ES-I3 (cell line): ENCODE measurements around the gene EGLN1.

Experiments
- H3K36me3 ChIP-seq: 2 replicates; pipeline ENCODE4 v1.6.1; 2013; ENCODE audit warnings: mild to moderate bottlenecking, low read length, control low read depth, moderate library complexity; ENCODE audit not compliant: insufficient read depth
- H3K4me1 ChIP-seq: 2 replicates; pipeline ENCODE4 v1.6.1; 2013; ENCODE audit warnings: mild to moderate bottlenecking, control low read depth, low read length; ENCODE audit not compliant: insufficient read depth
- H3K9ac ChIP-seq: 2 replicates; pipeline ENCODE4 v1.6.1; 2013; ENCODE audit warnings: low read depth, mild to moderate bottlenecking, low read length, moderate library complexity
- H3K9me3 ChIP-seq: 2 replicates; pipeline ENCODE4 v1.6.1; 2013; ENCODE audit warnings: mild to moderate bottlenecking, low read length, moderate library complexity; ENCODE audit not compliant: control insufficient read depth, insufficient read depth

EGLN1 gene

GRCh38 chr1:231417513-231417912 is 4.6 kb downstream of the EGLN1 start:
- Histone ChIP-seq H3K9ac (no peak overlapping the region), H3K4me1 (peaks cover 4% of the 10 kb centered on the region; the same call in 1 of the 2 replicates), H3K9me3 (no peaks in the 10 kb centered on the region), H3K36me3 (no peaks in the 10 kb centered on the region)

GRCh38 chr1:231416901-231417300 is 5.2 kb downstream of the EGLN1 start:
- Histone ChIP-seq H3K4me1 (peaks cover 4% of the 10 kb centered on the region; the same call in 1 of the 2 replicates), H3K36me3 (no peaks in the 10 kb centered on the region), H3K9ac (no peak overlapping the region), H3K9me3 (no peaks in the 10 kb centered on the region)

GRCh38 chr1:231415018-231415583 is 7.0 kb downstream of the EGLN1 start:
- Histone ChIP-seq H3K4me1 (peaks cover 4% of the 10 kb centered on the region; the same call in 1 of the 2 replicates), H3K36me3 (no peaks in the 10 kb centered on the region), H3K9me3 (no peaks in the 10 kb centered on the region), H3K9ac (no peak overlapping the region)

GRCh38 chr1:231414260-231415016 is 7.6 kb downstream of the EGLN1 start:
- no peaks in the 10 kb centered on the region for H3K36me3 ChIP-seq
- H3K9me3 ChIP-seq: no peaks in the 10 kb centered on the region
- no peak overlapping the region for H3K9ac ChIP-seq
- no peaks in the 10 kb centered on the region; the same call in 1 of the 2 replicates for H3K4me1 ChIP-seq

DNA sequence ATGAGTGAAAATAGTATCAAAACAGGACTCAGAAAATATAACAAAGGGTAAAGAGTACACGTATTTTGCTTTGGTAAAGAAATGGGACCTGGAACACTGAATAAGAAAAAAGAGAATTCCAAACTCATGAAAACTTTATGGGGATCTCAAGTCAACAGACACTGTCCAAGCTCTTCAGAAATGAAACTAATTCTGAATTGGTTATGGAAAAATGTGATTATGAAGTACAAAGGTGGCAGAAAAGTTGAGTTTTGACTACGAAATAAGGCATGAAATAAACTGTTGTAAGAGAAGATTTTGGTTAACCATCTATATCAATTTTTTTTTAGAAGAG is 8.4 kb downstream of the EGLN1 start:
- no peak overlapping the region for H3K9ac ChIP-seq
- H3K4me1 ChIP-seq: no peaks in the 10 kb centered on the region
- H3K9me3 ChIP-seq: no peaks in the 10 kb centered on the region
- H3K36me3 ChIP-seq: no peaks in the 10 kb centered on the region

DNA sequence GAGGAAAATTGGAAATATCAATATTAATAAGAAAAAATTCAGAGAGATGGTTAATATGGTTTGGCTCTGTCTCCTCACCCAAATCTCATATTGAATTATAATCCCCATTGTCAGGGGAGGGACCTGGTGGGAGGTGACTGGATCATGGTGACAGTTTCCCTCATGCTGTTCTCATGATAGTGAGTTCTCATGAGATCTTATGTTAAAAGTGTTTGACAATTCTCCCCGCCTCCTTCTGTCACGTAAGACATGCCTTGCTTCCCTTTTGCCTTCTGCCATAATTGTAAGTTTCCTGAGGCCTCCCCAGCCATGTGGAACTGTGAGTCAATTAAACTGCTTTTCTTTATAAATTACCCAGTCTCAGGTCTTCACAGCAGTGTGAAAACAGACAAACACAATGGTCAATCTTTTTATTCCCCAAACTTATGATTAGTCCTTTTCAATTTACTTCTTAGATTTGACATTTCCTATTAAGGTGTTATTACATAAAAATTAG is 11.0 kb downstream of the EGLN1 start:
- Histone ChIP-seq H3K36me3 (no peaks in the 10 kb centered on the region), H3K9me3 (no peaks in the 10 kb centered on the region), H3K9ac (no peak overlapping the region), H3K4me1 (peaks cover 5% of the 10 kb centered on the region; the same call in 1 of the 2 replicates)

DNA sequence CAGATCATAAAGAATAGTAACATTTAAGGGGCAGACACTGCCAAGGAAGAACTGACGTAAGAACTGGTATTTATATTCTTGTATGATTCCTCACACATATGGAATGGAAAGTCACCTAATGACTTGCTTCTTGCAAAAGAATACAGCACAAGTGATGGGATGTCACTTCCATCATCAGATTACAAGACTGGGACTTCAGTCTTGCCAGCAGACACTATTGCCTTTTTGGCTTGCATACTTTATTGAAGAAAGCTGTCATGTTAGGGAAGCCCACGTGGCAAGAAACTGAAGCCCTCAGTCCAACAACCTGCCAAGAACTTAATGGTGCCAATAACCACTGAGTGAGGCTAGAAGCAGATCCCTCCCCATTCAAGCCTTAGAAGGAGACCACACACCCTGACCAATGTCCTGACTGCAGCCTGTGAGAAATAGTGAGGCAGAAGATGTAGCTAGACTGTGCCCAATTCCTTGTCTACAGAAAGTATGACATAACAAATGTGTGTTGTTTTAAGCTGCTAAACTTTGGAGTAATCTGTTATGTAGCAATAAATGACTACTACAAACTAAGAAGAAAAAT is 12.0 kb downstream of the EGLN1 start:
- H3K36me3 ChIP-seq: no peaks in the 10 kb centered on the region
- no peaks in the 10 kb centered on the region for H3K9me3 ChIP-seq
- H3K4me1 ChIP-seq: peaks cover 5% of the 10 kb centered on the region; the same call in 1 of the 2 replicates
- H3K9ac ChIP-seq: no peak overlapping the region

- no peak overlapping the region for H3K9ac ChIP-seq
- peaks cover 5% of the 10 kb centered on the region; the same call in 1 of the 2 replicates for H3K4me1 ChIP-seq
- no peaks in the 10 kb centered on the region for H3K9me3 ChIP-seq
- no peaks in the 10 kb centered on the region for H3K36me3 ChIP-seq
Observed at GRCh38 chr1:231408528-231409094, 13.5 kb downstream of the EGLN1 start.

DNA sequence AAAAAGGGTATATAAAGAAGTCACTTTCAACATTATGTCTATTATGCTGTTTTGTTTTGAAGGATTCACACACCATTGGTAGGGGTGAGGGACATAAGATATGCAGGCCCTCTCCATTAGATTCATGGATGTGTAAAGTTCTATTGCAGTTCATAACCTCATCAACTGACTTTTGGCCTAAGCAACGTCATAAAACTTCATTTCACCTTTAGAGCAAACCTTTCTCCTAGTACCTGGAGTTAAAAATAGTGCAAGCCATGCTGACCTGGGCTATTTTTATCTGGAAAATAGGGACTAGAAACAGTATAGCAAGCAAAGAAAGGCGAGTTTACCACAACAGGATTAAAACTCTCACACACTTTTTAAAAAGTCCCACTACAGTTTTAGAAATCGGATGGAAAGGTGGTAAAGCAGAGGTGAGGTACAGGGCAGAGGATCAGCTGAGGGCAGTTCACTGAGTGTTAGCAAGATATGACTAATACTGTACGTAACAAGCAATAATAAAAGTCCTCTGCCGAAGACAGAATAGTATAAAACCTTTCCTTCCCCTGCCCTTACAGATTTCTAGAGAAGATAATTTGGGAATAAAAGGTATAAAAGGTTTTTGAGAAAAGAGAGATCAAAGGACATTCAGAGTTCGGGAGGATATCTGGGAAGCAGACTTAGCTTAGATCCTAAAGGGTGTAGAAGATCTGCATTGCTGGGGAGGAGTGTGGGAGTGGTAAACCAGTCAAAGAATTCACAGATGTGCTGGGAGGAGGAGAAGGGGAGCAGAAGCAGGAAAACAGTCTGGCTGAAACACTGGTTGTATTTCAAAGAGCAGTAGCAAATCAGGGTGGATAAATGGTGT is 14.3 kb downstream of the EGLN1 start:
- Histone ChIP-seq H3K4me1 (peaks cover 5% of the 10 kb centered on the region; the same call in 1 of the 2 replicates), H3K36me3 (no peaks in the 10 kb centered on the region), H3K9me3 (no peaks in the 10 kb centered on the region), H3K9ac (no peak overlapping the region)

- Histone ChIP-seq H3K9ac (no peak overlapping the region), H3K4me1 (peaks cover 5% of the 10 kb centered on the region; the same call in 1 of the 2 replicates), H3K9me3 (no peaks in the 10 kb centered on the region), H3K36me3 (no peaks in the 10 kb centered on the region)
Observed at GRCh38 chr1:231407049-231407448, 15.0 kb downstream of the EGLN1 start.

GRCh38 chr1:231404318-231404717 is 17.8 kb downstream of the EGLN1 start:
- no peaks in the 10 kb centered on the region for H3K36me3 ChIP-seq
- no peaks in the 10 kb centered on the region for H3K9me3 ChIP-seq
- H3K9ac ChIP-seq: no peak overlapping the region
- peaks cover 5% of the 10 kb centered on the region; the same call in 1 of the 2 replicates for H3K4me1 ChIP-seq

- Histone ChIP-seq H3K4me1 (no peaks in the 10 kb centered on the region), H3K36me3 (no peaks in the 10 kb centered on the region), H3K9me3 (no peaks in the 10 kb centered on the region), H3K9ac (no peak overlapping the region)
Observed at GRCh38 chr1:231401478-231401877, 20.6 kb downstream of the EGLN1 start.

- peaks cover 11% of the 10 kb centered on the region; the same call in 1 of the 2 replicates for H3K4me1 ChIP-seq
- H3K9ac ChIP-seq: no peak overlapping the region
- no peaks in the 10 kb centered on the region for H3K36me3 ChIP-seq
- no peaks in the 10 kb centered on the region for H3K9me3 ChIP-seq
Observed at GRCh38 chr1:231397886-231398671, 24.0 kb downstream of the EGLN1 start.
